HFFc6 (cell line): ENCODE results near the gene RELL2. TPM values are rescaled to one million over a fixed set of nuclear protein-coding genes. Genes with fewer than 3 reads are reported as not detected.
A peak's percentile ranks its signal among the peaks of the same experiment; 100 is the strongest.

Source experiments
- DNase-seq: peaks from one replicate; pipeline ENCODE4 v3.0.0-alpha.2; 2018
- H3K27ac Mint-ChIP-seq: 2 replicates; pipeline ENCODE4 v1.8.0; 2020; ENCODE audit warnings: mild to moderate bottlenecking, mixed read lengths
- H3K27me3 Mint-ChIP-seq: 2 replicates; pipeline ENCODE4 v1.8.0; 2021; ENCODE audit warnings: mild to moderate bottlenecking, moderate library complexity, mixed read lengths; ENCODE audit not compliant: insufficient read depth
- H3K36me3 Mint-ChIP-seq: 2 replicates; pipeline ENCODE4 v1.8.0; 2021; ENCODE audit warnings: low read depth, mixed read lengths
- H3K4me1 Mint-ChIP-seq: 2 replicates; pipeline ENCODE4 v1.8.0; 2020; ENCODE audit warnings: low read depth, mixed read lengths
- H3K4me3 Mint-ChIP-seq: 2 replicates; pipeline ENCODE4 v1.8.0; 2020; ENCODE audit warnings: mild to moderate bottlenecking, moderate library complexity, mixed read lengths
- H3K9me3 Mint-ChIP-seq: 2 replicates; pipeline ENCODE4 v1.8.0; 2020; ENCODE audit warnings: mild to moderate bottlenecking, mixed read lengths
- long read RNA-seq: library from polyadenylated mRNA; unstranded; transcript quantifications from one replicate; pipeline ENCODE4 v2.0.0, GENCODE V29; 2019
- total RNA-seq, 6 experiments: library from RNA; stranded (reverse); fragmentation: NEBNext Ultra II Directional; extraction: Animal tissue kit (Norgen Biotek cat#: 25700); gene quantifications; 2 replicates in 1 of 6; 3 replicates in 5 of 6; pipeline ENCODE4 v1.2.3, GENCODE V29; 2021
- TF ChIP-seq, protein P1 (sequence below): fragments of 200-600 bp; sonication (generic); IDR thresholded peaks from 2 replicates; pipeline ENCODE4 v1.5.0; 2021; ENCODE audit warnings: antibody characterized with exemption, mild to moderate bottlenecking

The RELL2 gene, protein sequence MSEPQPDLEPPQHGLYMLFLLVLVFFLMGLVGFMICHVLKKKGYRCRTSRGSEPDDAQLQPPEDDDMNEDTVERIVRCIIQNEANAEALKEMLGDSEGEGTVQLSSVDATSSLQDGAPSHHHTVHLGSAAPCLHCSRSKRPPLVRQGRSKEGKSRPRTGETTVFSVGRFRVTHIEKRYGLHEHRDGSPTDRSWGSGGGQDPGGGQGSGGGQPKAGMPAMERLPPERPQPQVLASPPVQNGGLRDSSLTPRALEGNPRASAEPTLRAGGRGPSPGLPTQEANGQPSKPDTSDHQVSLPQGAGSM
- total RNA-seq, result 1 to 10 TPM; 2.2 to 4.4 (median 3.0) TPM
- long read RNA-seq, partial matches to known transcripts, result 0 of 6 reads
- long read RNA-seq, other reads (novel, unspliced or antisense), result 4 of 6 reads

DNA sequence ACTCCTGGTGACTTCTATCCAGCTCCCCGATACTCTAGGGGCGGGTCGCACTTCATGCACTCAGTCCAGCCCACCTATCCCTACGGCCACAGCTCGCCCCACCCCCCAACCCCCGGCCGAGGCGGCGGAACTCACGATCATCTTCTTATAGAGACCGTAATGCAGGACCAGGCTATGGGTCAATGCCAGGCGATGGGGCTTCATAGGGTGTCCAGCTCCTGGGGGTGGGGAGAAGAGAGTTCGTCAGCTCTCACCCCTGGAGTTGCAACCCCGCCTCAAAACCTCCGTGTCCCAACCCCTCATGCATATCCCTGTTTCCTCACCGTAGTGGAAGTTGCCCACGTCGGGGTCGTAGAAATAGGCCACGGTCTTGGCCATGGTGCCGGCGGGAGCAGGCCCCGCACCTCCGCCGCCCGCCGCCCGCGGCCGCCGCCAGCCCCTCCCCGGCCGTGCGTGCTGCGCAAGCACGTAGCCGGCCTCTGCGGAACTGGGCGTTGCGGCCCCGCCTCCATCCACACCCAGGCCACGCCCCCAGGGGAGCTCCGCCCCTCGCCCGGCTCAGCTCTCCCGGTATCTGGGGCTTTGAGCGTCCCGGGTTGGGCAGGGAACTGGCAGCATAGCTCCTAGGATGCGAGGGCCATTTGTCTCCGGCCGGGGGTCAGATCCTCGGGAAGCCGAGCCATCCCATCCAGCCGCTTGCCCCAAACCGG is at the start of gene RELL2, which contains the start of gene HDAC3:
TSS of gene RELL2 (plus strand) at position 585 of the 710 bp plus-strand sequence. CDS start 1,229 bp downstream, outside the sequence.
TSS of gene HDAC3 (minus strand) at position 437 of the 710 bp plus-strand sequence. CDS start at position 378, 59 bp downstream.
- peak within 1 kb of the TSS; percentile 79 for H3K27ac Mint-ChIP-seq
- peak; percentile 85 for DNase-seq
- TF ChIP-seq, protein P1, sequence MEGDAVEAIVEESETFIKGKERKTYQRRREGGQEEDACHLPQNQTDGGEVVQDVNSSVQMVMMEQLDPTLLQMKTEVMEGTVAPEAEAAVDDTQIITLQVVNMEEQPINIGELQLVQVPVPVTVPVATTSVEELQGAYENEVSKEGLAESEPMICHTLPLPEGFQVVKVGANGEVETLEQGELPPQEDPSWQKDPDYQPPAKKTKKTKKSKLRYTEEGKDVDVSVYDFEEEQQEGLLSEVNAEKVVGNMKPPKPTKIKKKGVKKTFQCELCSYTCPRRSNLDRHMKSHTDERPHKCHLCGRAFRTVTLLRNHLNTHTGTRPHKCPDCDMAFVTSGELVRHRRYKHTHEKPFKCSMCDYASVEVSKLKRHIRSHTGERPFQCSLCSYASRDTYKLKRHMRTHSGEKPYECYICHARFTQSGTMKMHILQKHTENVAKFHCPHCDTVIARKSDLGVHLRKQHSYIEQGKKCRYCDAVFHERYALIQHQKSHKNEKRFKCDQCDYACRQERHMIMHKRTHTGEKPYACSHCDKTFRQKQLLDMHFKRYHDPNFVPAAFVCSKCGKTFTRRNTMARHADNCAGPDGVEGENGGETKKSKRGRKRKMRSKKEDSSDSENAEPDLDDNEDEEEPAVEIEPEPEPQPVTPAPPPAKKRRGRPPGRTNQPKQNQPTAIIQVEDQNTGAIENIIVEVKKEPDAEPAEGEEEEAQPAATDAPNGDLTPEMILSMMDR, result no peak
- no peaks in the 10 kb centered on the region for H3K27me3 Mint-ChIP-seq
- H3K36me3 Mint-ChIP-seq, result peaks cover 21% of the 10 kb centered on the region
- peaks cover 44% of the 10 kb centered on the region for H3K4me1 Mint-ChIP-seq
- H3K9me3 Mint-ChIP-seq, result no peaks in the 10 kb centered on the region
- peak within 1 kb of the TSS; percentile 98 for H3K4me3 Mint-ChIP-seq

DNA sequence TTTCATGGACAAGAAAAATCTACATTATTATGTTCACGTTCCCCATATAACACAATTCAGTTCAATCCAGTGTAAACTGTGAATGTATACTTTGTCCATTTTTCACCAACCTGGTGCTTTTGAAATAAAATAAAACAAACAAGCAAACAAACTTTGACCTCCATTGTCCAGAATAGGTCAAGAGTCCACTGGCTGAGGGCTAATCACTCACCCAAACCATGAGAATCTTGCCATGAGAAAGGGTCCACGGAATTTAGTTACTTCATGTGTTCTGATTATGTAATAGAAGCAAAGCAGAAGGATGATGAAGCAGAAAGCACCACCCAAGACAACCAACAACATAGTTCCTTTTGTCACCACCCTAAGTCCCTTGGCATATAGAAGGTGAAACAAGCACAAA is 46.7 kb upstream of the RELL2 start:
- no peak for DNase-seq
- TF ChIP-seq, protein P1, result no peak
- H3K4me3 Mint-ChIP-seq, result no peak overlapping the region
- H3K4me1 Mint-ChIP-seq, result peaks cover 9% of the 10 kb centered on the region
- no peaks in the 10 kb centered on the region for H3K27me3 Mint-ChIP-seq
- H3K9me3 Mint-ChIP-seq, result no peaks in the 10 kb centered on the region
- no peak overlapping the region for H3K27ac Mint-ChIP-seq
- peaks cover 5% of the 10 kb centered on the region; the same call in 1 of the 2 replicates for H3K36me3 Mint-ChIP-seq

DNA sequence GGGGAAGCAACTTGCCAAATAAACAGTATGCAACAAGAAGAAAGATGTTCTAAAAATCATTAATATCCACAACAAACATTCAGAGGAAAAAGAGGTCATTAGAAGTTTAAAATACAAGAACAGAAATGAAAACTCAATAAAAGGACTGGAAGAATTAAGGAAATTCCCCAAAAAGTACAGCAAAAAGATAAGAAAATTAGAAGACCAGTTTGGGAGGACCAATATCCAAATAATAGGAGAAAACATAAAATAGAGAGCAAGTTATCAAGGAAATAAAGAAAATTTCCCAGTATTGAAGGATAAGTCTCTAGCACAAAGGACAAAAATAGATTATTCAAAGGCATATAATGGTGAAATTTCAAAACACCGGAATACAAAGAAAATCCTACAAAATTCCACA is 39.9 kb upstream of the RELL2 start:
- peak overlapping the region; percentile 4; the same call in 1 of the 2 replicates for H3K27ac Mint-ChIP-seq
- no peak for DNase-seq
- H3K36me3 Mint-ChIP-seq, result no peaks in the 10 kb centered on the region
- TF ChIP-seq, protein P1, result no peak
- H3K27me3 Mint-ChIP-seq, result no peaks in the 10 kb centered on the region
- H3K9me3 Mint-ChIP-seq, result no peaks in the 10 kb centered on the region
- no peak overlapping the region for H3K4me3 Mint-ChIP-seq
- peaks cover 50% of the 10 kb centered on the region for H3K4me1 Mint-ChIP-seq

DNA sequence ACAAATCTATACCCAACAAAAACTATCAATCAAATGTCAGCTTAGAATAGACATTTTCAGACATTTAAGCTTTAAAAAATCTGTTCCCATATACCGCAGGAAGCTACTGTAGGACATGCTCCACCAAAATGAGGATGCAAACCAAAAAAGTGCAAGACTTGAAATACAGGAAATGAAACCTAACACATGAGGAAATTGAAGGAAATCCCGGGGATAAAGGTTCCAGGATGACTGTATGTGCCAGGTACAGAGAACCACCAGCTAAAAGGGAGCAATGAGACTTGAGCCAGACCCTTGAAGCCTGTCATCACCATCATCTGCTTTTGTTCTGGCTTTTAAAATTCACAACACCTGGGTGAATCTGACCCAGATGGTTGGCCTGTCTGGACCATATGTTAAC is 39.4 kb upstream of the RELL2 start:
- H3K4me3 Mint-ChIP-seq, result no peak overlapping the region
- H3K9me3 Mint-ChIP-seq, result no peaks in the 10 kb centered on the region
- peak overlapping the region; percentile 4 for H3K27ac Mint-ChIP-seq
- no peak for DNase-seq
- H3K27me3 Mint-ChIP-seq, result no peaks in the 10 kb centered on the region
- no peaks in the 10 kb centered on the region for H3K36me3 Mint-ChIP-seq
- TF ChIP-seq, protein P1, result no peak
- H3K4me1 Mint-ChIP-seq, result peaks cover 46% of the 10 kb centered on the region

DNA sequence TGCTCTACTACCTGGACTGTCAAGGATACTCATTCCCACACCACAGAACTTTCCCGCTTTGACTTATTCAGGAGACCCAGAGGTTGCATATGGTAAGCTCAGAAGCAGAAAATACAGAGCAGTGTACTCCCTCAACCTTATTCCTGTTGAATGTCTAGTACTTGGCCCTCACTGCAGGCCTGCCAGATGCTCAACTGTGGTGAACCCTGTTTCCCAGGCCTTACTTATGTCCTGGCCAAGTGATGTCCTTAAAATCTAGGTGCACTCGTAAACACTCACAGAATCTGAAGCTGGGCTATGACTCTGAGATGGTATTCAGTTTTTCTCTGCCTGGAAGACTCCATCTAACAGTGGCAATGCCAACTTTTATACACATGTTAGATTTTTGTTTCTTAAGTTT is 39.0 kb upstream of the RELL2 start:
- Mint-ChIP-seq H3K27ac (peak overlapping the region; percentile 4), H3K4me3 (no peak overlapping the region), H3K36me3 (no peaks in the 10 kb centered on the region), H3K9me3 (no peaks in the 10 kb centered on the region), H3K27me3 (no peaks in the 10 kb centered on the region), H3K4me1 (peaks cover 46% of the 10 kb centered on the region)
- TF ChIP-seq, protein P1, result no peak
- DNase-seq, result no peak
